H9 (cell line): ENCODE measurements around the gene ALCAM. TPM values are rescaled to one million over a fixed set of nuclear protein-coding genes. Genes with fewer than 3 reads are reported as not detected.

Experiments used
- DNase-seq: peaks from one replicate; pipeline ENCODE4 v3.0.0-alpha.2; 2017
- H2AFZ ChIP-seq: one replicate; pipeline ENCODE4 v1.6.1; 2013; ENCODE audit warnings: mild to moderate bottlenecking, low read length, control low read depth, moderate library complexity
- H2AK5ac ChIP-seq: 2 replicates; pipeline ENCODE4 v1.6.1; 2013; ENCODE audit warnings: low read length, control low read depth, mixed read lengths; ENCODE audit not compliant: insufficient read length
- H2BK120ac ChIP-seq: one replicate; pipeline ENCODE4 v1.6.1; 2013; ENCODE audit warnings: low read depth, mild to moderate bottlenecking, low read length, control low read depth, inconsistent platforms; ENCODE audit not compliant: poor library complexity, severe bottlenecking
- H2BK12ac ChIP-seq: 2 replicates; pipeline ENCODE4 v1.6.1; 2013; ENCODE audit warnings: low read length, control low read depth, mixed read lengths, low read depth; ENCODE audit not compliant: insufficient read length
- H2BK15ac ChIP-seq: 2 replicates; pipeline ENCODE4 v1.6.1; 2013; ENCODE audit warnings: low read depth, low read length, control low read depth
- H2BK20ac ChIP-seq: one replicate; pipeline ENCODE4 v1.6.1; 2013; ENCODE audit warnings: low read depth, mild to moderate bottlenecking, low read length, control low read depth, inconsistent platforms; ENCODE audit not compliant: poor library complexity, severe bottlenecking
- H2BK5ac ChIP-seq: 2 replicates; pipeline ENCODE4 v1.6.1; 2013; ENCODE audit warnings: low read length, control low read depth, mixed read lengths; ENCODE audit not compliant: insufficient read length
- H3K14ac ChIP-seq: 2 replicates; pipeline ENCODE4 v1.6.1; 2013; ENCODE audit warnings: low read length, control low read depth; ENCODE audit not compliant: insufficient read depth
- H3K18ac ChIP-seq: 2 replicates; pipeline ENCODE4 v1.6.1; 2013; ENCODE audit warnings: low read depth, mild to moderate bottlenecking, mixed read lengths, low read length, control low read depth; ENCODE audit not compliant: insufficient read length
- H3K23ac ChIP-seq: 2 replicates; pipeline ENCODE4 v1.6.1; 2013; ENCODE audit warnings: low read length, control low read depth, mixed read lengths, low read depth; ENCODE audit not compliant: insufficient read length
- H3K23me2 ChIP-seq: 2 replicates; pipeline ENCODE4 v1.6.1; 2013; ENCODE audit warnings: low read depth, mild to moderate bottlenecking, mixed read lengths, low read length, control low read depth; ENCODE audit not compliant: insufficient read length, poor library complexity, severe bottlenecking
- H3K27ac ChIP-seq: 2 replicates; pipeline ENCODE4 v1.5.1; 2013; ENCODE audit warnings: low read length, control low read depth, mixed read lengths, low read depth; ENCODE audit not compliant: insufficient read length
- H3K27me3 ChIP-seq: 2 replicates; pipeline ENCODE4 v1.6.1; 2013; ENCODE audit warnings: low read length, control low read depth, inconsistent platforms; ENCODE audit not compliant: insufficient read depth
- H3K4ac ChIP-seq: 2 replicates; pipeline ENCODE4 v1.6.1; 2013; ENCODE audit warnings: low read depth, mild to moderate bottlenecking, control low read depth, inconsistent platforms, low read length, moderate library complexity
- H3K4me1 ChIP-seq: 2 replicates; pipeline ENCODE4 v1.6.1; 2013; ENCODE audit warnings: low read length, control low read depth, inconsistent platforms; ENCODE audit not compliant: insufficient read depth
- H3K4me2 ChIP-seq: 2 replicates; pipeline ENCODE4 v1.6.1; 2013; ENCODE audit warnings: low read length, control low read depth, mixed read lengths; ENCODE audit not compliant: insufficient read length, insufficient read depth
- H3K56ac ChIP-seq: 2 replicates; pipeline ENCODE4 v1.6.1; 2013; ENCODE audit warnings: low read depth, mild to moderate bottlenecking, mixed read lengths, low read length, control low read depth; ENCODE audit not compliant: insufficient read length
- H3K79me1 ChIP-seq: 2 replicates; pipeline ENCODE4 v1.6.1; 2013; ENCODE audit warnings: low read depth, mild to moderate bottlenecking, moderate library complexity, low read length, control low read depth, inconsistent platforms; ENCODE audit not compliant: insufficient read depth, poor library complexity, severe bottlenecking
- H3K79me2 ChIP-seq: 2 replicates; pipeline ENCODE4 v1.6.1; 2013; ENCODE audit warnings: low read length, control low read depth, inconsistent platforms; ENCODE audit not compliant: insufficient read depth
- H3K9ac ChIP-seq: 2 replicates; pipeline ENCODE4 v1.6.1; 2013; ENCODE audit warnings: low read length, control low read depth, mixed read lengths; ENCODE audit not compliant: insufficient read length; ENCODE audit errors: extremely low read depth
- H3K9me3 ChIP-seq: one replicate; pipeline ENCODE4 v1.6.1; 2013; ENCODE audit warnings: low read depth, low read length, inconsistent platforms; ENCODE audit not compliant: control insufficient read depth
- H3T11ph ChIP-seq: one replicate; pipeline ENCODE4 v1.6.1; 2013; ENCODE audit warnings: mild to moderate bottlenecking, low read length, control low read depth, inconsistent platforms
- H4K20me1 ChIP-seq: one replicate; pipeline ENCODE4 v1.6.1; 2013; ENCODE audit not compliant: control insufficient read depth, insufficient read length, insufficient read depth
- H4K5ac ChIP-seq: 2 replicates; pipeline ENCODE4 v1.6.1; 2013; ENCODE audit warnings: low read depth, mild to moderate bottlenecking, mixed read lengths, low read length, control low read depth; ENCODE audit not compliant: insufficient read length
- H4K8ac ChIP-seq: replicated peaks from 2 replicates; pipeline ENCODE4 v1.6.1; 2013; ENCODE audit warnings: low read length, control low read depth, mixed read lengths, low read depth; ENCODE audit not compliant: insufficient read length
- H4K91ac ChIP-seq: 2 replicates; pipeline ENCODE4 v1.6.1; 2013; ENCODE audit warnings: low read depth, mild to moderate bottlenecking, moderate library complexity, mixed read lengths, low read length, control low read depth; ENCODE audit not compliant: insufficient read length
- H3K27ac Mint-ChIP-seq, 3 experiments: 2 replicates in 2 of 3; 3 replicates in 1 of 3; pipeline ENCODE4 v1.8.0; 2020 to 2021; ENCODE audit warnings: mixed read lengths in 3 of 3, mild to moderate bottlenecking in 1 of 3, moderate library complexity in 1 of 3
- H3K27me3 Mint-ChIP-seq: 2 replicates; pipeline ENCODE4 v1.8.0; 2021; ENCODE audit warnings: low read depth, mild to moderate bottlenecking, moderate library complexity, mixed read lengths
- H3K36me3 Mint-ChIP-seq, 3 experiments: 2 replicates in 2 of 3; 3 replicates in 1 of 3; pipeline ENCODE4 v1.8.0; 2020 to 2021; ENCODE audit warnings: low read depth in 3 of 3, mixed read lengths in 3 of 3; ENCODE audit not compliant: insufficient read depth in 1 of 3
- H3K4me1 Mint-ChIP-seq, 2 experiments: 2 replicates each; pipeline ENCODE4 v1.8.0; 2020; ENCODE audit warnings: mixed read lengths in 2 of 2
- H3K4me3 Mint-ChIP-seq, 2 experiments: 2 replicates in 1 of 2; 3 replicates in 1 of 2; pipeline ENCODE4 v1.8.0; 2020 to 2021; ENCODE audit warnings: mild to moderate bottlenecking in 2 of 2, mixed read lengths in 2 of 2, moderate library complexity in 1 of 2
- H3K9me3 Mint-ChIP-seq, 2 experiments: 2 replicates in 1 of 2; 3 replicates in 1 of 2; pipeline ENCODE4 v1.8.0; 2020; ENCODE audit warnings: mild to moderate bottlenecking in 2 of 2, mixed read lengths in 2 of 2, moderate library complexity in 1 of 2
- total RNA-seq: library from RNA; stranded (reverse); gene quantifications from 2 replicates; pipeline ENCODE4 v1.2.1, GENCODE V29; 2021
- TF ChIP-seq, protein P1 (sequence below): fragments of 200-600 bp; sonication (generic); conservative IDR thresholded peaks from 3 replicates; pipeline ENCODE4 v1.8.0; 2021; ENCODE audit warnings: antibody characterized with exemption, mild to moderate bottlenecking

The ALCAM gene
- total RNA-seq, 1 experiment from 2014 or later: 43.7 TPM

DNA sequence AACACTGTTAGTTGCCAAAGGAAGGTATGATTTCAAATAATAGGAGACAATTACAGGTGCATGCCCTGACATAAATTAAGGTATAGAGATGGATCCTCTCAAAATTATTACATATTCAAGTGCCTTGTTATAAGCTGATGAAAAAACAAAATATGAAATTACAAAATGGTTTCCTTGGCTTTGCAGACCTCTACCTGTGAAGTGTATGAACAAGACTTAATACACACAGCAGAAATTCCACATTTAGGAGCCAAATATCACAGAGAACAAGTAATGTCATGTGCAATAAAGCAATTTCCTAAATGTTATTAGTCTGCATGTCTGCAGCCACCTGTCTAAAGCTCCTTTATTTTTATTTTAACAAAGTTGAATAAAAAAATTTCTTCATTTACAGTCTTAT, 151.5 kb downstream of the ALCAM start:
- no peak overlapping the region for H4K91ac ChIP-seq
- peaks cover 8 to 12% of the 10 kb centered on the region in 2 experiments for H3K4me1 Mint-ChIP-seq

More for the DNA sequence above, 151.5 kb downstream of the ALCAM start:
- Histone ChIP-seq H3K4me2 (no peak overlapping the region), H2BK15ac (no peak overlapping the region), H4K5ac (no peak overlapping the region), H2BK12ac (no peak overlapping the region), H3K56ac (no peak overlapping the region), H3K18ac (no peak overlapping the region), H3K79me1 (no peaks in the 10 kb centered on the region), H3K23ac (no peak overlapping the region), H3K27ac (no peak overlapping the region), H3T11ph (no peak overlapping the region), H3K79me2 (no peaks in the 10 kb centered on the region), H3K4me1 (no peaks in the 10 kb centered on the region; the same call in 1 of the 2 replicates), H3K9ac (no peak overlapping the region), H2BK20ac (no peak overlapping the region), H3K23me2 (no peaks in the 10 kb centered on the region), H2BK120ac (no peak overlapping the region), H4K20me1 (no peaks in the 10 kb centered on the region), H3K4ac (no peak overlapping the region), H2AK5ac (no peak overlapping the region), H2AFZ (no peak overlapping the region), H3K14ac (no peak overlapping the region), H3K27me3 (no peaks in the 10 kb centered on the region), H2BK5ac (no peak overlapping the region), H4K8ac (no peak overlapping the region), H3K9me3 (no peaks in the 10 kb centered on the region)
- no peak for DNase-seq
- no peaks in the 10 kb centered on the region for H3K9me3 Mint-ChIP-seq
- no peak overlapping the region for H3K27ac Mint-ChIP-seq
- no peak overlapping the region for H3K4me3 Mint-ChIP-seq
- peaks cover 0 to 3% (median 2%) of the 10 kb centered on the region in 3 experiments; a peak in 2 of 7 replicates for H3K36me3 Mint-ChIP-seq
- TF ChIP-seq, protein P1, sequence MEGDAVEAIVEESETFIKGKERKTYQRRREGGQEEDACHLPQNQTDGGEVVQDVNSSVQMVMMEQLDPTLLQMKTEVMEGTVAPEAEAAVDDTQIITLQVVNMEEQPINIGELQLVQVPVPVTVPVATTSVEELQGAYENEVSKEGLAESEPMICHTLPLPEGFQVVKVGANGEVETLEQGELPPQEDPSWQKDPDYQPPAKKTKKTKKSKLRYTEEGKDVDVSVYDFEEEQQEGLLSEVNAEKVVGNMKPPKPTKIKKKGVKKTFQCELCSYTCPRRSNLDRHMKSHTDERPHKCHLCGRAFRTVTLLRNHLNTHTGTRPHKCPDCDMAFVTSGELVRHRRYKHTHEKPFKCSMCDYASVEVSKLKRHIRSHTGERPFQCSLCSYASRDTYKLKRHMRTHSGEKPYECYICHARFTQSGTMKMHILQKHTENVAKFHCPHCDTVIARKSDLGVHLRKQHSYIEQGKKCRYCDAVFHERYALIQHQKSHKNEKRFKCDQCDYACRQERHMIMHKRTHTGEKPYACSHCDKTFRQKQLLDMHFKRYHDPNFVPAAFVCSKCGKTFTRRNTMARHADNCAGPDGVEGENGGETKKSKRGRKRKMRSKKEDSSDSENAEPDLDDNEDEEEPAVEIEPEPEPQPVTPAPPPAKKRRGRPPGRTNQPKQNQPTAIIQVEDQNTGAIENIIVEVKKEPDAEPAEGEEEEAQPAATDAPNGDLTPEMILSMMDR: no peak
- H3K27me3 Mint-ChIP-seq: no peaks in the 10 kb centered on the region
